ENCODE measurements around the gene SYAP1.
A peak's percentile ranks its signal among the peaks of the same experiment; 100 is the strongest.
"Not testable (repeated sequence)": the region's sequence is repeated elsewhere in the genome, so short reads cannot be mapped to it uniquely, and the experiment has no call there.

The SYAP1 gene

GRCh38 chrX:16726347-16726988, 7.1 kb downstream of the SYAP1 start:
- DNase-seq: not testable (repeated sequence)

- DNase-seq: no peak
These were observed 8.2 kb downstream of the SYAP1 start for GRCh38 chrX:16727637-16728036.

GRCh38 chrX:16730450-16730849, 11.0 kb downstream of the SYAP1 start:
- no peak for DNase-seq

- no peak for DNase-seq
These were observed 13.6 kb downstream of the SYAP1 start for GRCh38 chrX:16733013-16733412.

GRCh38 chrX:16737024-16737423, 17.6 kb downstream of the SYAP1 start:
- DNase-seq: no peak

GRCh38 chrX:16739574-16739973, 20.2 kb downstream of the SYAP1 start:
- no peak for DNase-seq

- no peak for DNase-seq
These were observed 24.4 kb downstream of the SYAP1 start for GRCh38 chrX:16743604-16744325.

- peak; percentile 5 for DNase-seq
These were observed 25.7 kb downstream of the SYAP1 start for GRCh38 chrX:16745102-16745501.

GRCh38 chrX:16745659-16746058, 26.2 kb downstream of the SYAP1 start:
- peak; percentile 81 for DNase-seq

- no peak for DNase-seq
These were observed 29.0 kb downstream of the SYAP1 start for GRCh38 chrX:16748425-16748824.

- DNase-seq: no peak
These were observed 30.7 kb downstream of the SYAP1 start for GRCh38 chrX:16750136-16750535.

- DNase-seq: no peak
These were observed 34.6 kb downstream of the SYAP1 start for GRCh38 chrX:16754019-16754418.

GRCh38 chrX:16756724-16757123, 37.3 kb downstream of the SYAP1 start:
- no peak for DNase-seq

- not testable (repeated sequence) for DNase-seq
These were observed 42.1 kb downstream of the SYAP1 start for GRCh38 chrX:16761500-16761899.

- no peak for DNase-seq
These were observed 43.2 kb downstream of the SYAP1 start for GRCh38 chrX:16762579-16762978.

- no peak for DNase-seq
These were observed 46.2 kb downstream of the SYAP1 start for GRCh38 chrX:16765594-16765993.

- no peak for DNase-seq
These were observed 51.6 kb downstream of the SYAP1 start for GRCh38 chrX:16770970-16771482.

- peak; percentile 33 for DNase-seq
These were observed 52.3 kb downstream of the SYAP1 start for GRCh38 chrX:16771483-16772398.

GRCh38 chrX:16772460-16772859, 53.0 kb downstream of the SYAP1 start:
- no peak for DNase-seq

- DNase-seq: no peak
These were observed 55.3 kb downstream of the SYAP1 start for GRCh38 chrX:16774746-16775145.

- no peak for DNase-seq
These were observed 59.1 kb downstream of the SYAP1 start for GRCh38 chrX:16778545-16778944.

GRCh38 chrX:16778993-16779392, 59.6 kb downstream of the SYAP1 start:
- no peak for DNase-seq

- not testable (repeated sequence) for DNase-seq
These were observed 60.4 kb downstream of the SYAP1 start for GRCh38 chrX:16779815-16780214.
